Measurements from ENCODE around the gene TAF1. TPM values are rescaled to one million over a fixed set of nuclear protein-coding genes. Genes with fewer than 3 reads are reported as not detected.

TAF1 gene
- total RNA-seq, 1 experiment from 2014 or later, result 38.3 TPM

DNA sequence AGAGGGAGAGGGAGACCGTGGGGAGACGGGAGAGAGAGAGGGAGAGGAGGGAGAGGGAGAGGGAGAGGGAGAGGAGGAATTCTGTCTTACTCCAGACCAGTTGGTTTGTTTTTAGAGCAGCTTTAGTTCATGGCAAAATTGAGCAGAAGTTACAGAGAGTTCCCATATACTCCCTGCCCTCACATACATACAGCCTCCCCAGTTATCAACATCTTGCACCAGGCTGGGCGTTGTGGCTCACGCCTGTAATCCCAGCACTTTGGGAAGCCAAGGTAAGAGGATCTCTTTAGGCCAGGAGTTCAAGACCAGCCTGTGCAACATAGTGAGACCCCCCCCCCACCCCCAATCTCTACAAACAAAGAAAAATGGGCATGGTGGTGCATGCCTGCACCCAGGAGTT is 86.9 kb downstream of the TAF1 start:
- ATAC-seq (no peak), DNase-seq (ENCODE audit: low read depth, low spot score) (no peak)
- intact Hi-C loops (cut with micrococcal nuclease; ENCODE audit: unreplicated experiment), result no loop called here
- Histone ChIP-seq H3K27ac (ENCODE audit: low read length) (no peak overlapping the region), H3K36me3 (ENCODE audit: control insufficient read depth, insufficient read depth, low read length) (peaks cover 25% of the 10 kb centered on the region), H3K27me3 (ENCODE audit: control insufficient read depth, insufficient read depth, low read length) (no peaks in the 10 kb centered on the region), H3K9me3 (ENCODE audit: control insufficient read depth, insufficient read depth, low read depth, low read length) (no peaks in the 10 kb centered on the region), H3K4me3 (ENCODE audit: low read depth in 2 of 2, low read length in 2 of 2) (no peak overlapping the region), H3K4me1 (ENCODE audit: control insufficient read depth, insufficient read depth, low read length) (no peaks in the 10 kb centered on the region)
- no TSS peak for BruUV-seq (replicated peaks)
- in situ Hi-C loops (cut with HindIII; ENCODE audit: low pct_unique_long_range_greater_than_20kb, low sequenced_read_pairs), result no loop called here
- POLR2A ChIA-PET, result no interaction called here
- TF ChIP-seq POLR2AphosphoS5 (IDR thresholded peaks at IDR 0.05; ENCODE audit: low read depth, low read length), result no peak
- TF ChIP-seq SIN3A (IDR thresholded peaks at IDR 0.05; ENCODE audit: borderline replicate concordance, insufficient read depth, low read depth, low read length), result no peak
- no peak for TF ChIP-seq TCF7L2 (IDR thresholded peaks at IDR 0.05; ENCODE audit: low read depth, low read length)
- TF ChIP-seq, protein P1, sequence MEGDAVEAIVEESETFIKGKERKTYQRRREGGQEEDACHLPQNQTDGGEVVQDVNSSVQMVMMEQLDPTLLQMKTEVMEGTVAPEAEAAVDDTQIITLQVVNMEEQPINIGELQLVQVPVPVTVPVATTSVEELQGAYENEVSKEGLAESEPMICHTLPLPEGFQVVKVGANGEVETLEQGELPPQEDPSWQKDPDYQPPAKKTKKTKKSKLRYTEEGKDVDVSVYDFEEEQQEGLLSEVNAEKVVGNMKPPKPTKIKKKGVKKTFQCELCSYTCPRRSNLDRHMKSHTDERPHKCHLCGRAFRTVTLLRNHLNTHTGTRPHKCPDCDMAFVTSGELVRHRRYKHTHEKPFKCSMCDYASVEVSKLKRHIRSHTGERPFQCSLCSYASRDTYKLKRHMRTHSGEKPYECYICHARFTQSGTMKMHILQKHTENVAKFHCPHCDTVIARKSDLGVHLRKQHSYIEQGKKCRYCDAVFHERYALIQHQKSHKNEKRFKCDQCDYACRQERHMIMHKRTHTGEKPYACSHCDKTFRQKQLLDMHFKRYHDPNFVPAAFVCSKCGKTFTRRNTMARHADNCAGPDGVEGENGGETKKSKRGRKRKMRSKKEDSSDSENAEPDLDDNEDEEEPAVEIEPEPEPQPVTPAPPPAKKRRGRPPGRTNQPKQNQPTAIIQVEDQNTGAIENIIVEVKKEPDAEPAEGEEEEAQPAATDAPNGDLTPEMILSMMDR (IDR thresholded peaks at IDR 0.05), result no peak
- TF ChIP-seq, protein P2, sequence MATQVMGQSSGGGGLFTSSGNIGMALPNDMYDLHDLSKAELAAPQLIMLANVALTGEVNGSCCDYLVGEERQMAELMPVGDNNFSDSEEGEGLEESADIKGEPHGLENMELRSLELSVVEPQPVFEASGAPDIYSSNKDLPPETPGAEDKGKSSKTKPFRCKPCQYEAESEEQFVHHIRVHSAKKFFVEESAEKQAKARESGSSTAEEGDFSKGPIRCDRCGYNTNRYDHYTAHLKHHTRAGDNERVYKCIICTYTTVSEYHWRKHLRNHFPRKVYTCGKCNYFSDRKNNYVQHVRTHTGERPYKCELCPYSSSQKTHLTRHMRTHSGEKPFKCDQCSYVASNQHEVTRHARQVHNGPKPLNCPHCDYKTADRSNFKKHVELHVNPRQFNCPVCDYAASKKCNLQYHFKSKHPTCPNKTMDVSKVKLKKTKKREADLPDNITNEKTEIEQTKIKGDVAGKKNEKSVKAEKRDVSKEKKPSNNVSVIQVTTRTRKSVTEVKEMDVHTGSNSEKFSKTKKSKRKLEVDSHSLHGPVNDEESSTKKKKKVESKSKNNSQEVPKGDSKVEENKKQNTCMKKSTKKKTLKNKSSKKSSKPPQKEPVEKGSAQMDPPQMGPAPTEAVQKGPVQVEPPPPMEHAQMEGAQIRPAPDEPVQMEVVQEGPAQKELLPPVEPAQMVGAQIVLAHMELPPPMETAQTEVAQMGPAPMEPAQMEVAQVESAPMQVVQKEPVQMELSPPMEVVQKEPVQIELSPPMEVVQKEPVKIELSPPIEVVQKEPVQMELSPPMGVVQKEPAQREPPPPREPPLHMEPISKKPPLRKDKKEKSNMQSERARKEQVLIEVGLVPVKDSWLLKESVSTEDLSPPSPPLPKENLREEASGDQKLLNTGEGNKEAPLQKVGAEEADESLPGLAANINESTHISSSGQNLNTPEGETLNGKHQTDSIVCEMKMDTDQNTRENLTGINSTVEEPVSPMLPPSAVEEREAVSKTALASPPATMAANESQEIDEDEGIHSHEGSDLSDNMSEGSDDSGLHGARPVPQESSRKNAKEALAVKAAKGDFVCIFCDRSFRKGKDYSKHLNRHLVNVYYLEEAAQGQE (IDR thresholded peaks at IDR 0.05; ENCODE audit: insufficient read depth in 1 of 2, low read depth in 2 of 2, low read length in 1 of 2), result no peak
- CTCF ChIA-PET, result no interaction called here

DNA sequence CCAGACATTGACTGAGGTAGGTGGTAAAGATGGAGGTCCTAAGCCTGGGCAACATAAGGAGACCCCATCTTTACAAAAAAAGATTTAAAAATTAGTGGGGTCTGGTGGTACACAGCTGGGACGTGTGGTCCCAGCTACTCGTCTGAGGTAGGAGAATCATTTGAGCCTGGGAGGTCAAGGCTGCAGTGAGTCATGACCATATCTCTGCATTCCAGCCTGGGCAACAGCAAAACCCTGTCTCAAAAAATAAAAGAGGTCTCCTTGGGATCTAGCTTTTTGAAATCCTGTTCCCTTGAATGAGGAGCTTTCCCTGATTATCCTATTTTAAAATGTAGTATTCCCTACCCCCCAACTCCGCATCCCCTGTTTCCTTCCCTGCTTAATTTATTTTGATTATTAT is 88.1 kb downstream of the TAF1 start:
- intact Hi-C loops (cut with micrococcal nuclease; ENCODE audit: unreplicated experiment) (no loop called here), in situ Hi-C loops (cut with HindIII; ENCODE audit: low pct_unique_long_range_greater_than_20kb, low sequenced_read_pairs) (no loop called here)
- no peaks in the 10 kb centered on the region for H3K9me3 ChIP-seq (ENCODE audit: control insufficient read depth, insufficient read depth, low read depth, low read length)
- peaks cover 32% of the 10 kb centered on the region for H3K36me3 ChIP-seq (ENCODE audit: control insufficient read depth, insufficient read depth, low read length)
- no peaks in the 10 kb centered on the region for H3K4me1 ChIP-seq (ENCODE audit: control insufficient read depth, insufficient read depth, low read length)
- ChIA-PET POLR2A (no interaction called here), CTCF (no interaction called here)
- no peak overlapping the region for H3K27ac ChIP-seq (ENCODE audit: low read length)
- BruUV-seq (replicated peaks), result no TSS peak
- no peak for DNase-seq (ENCODE audit: low read depth, low spot score)
- H3K4me3 ChIP-seq (ENCODE audit: low read depth in 2 of 2, low read length in 2 of 2), result no peak overlapping the region
- no peak for TF ChIP-seq SIN3A (IDR thresholded peaks at IDR 0.05; ENCODE audit: borderline replicate concordance, insufficient read depth, low read depth, low read length)
- TF ChIP-seq, protein P1 (IDR thresholded peaks at IDR 0.05), result no peak
- no peak for TF ChIP-seq TCF7L2 (IDR thresholded peaks at IDR 0.05; ENCODE audit: low read depth, low read length)
- TF ChIP-seq, protein P2 (IDR thresholded peaks at IDR 0.05; ENCODE audit: insufficient read depth in 1 of 2, low read depth in 2 of 2, low read length in 1 of 2), result no peak
- TF ChIP-seq POLR2AphosphoS5 (IDR thresholded peaks at IDR 0.05; ENCODE audit: low read depth, low read length), result no peak
- no peaks in the 10 kb centered on the region for H3K27me3 ChIP-seq (ENCODE audit: control insufficient read depth, insufficient read depth, low read length)
- ATAC-seq, result no peak
